DMS79 (cell line): ENCODE results near the gene FAM222B.
"Not testable (repeated sequence)": the region's sequence is repeated elsewhere in the genome, so short reads cannot be mapped to it uniquely, and the experiment has no call there.

ENCODE experiments used
- DNase-seq: peaks from one replicate; lab custom pipeline; 2025; lab: John Stamatoyannopoulos, UW

The FAM222B gene

GRCh38 chr17:28842282-28843012 lies at the start of gene FAM222B:
FAM222B (minus strand) TSS chr17:28842790; CDS start chr17:28766667, 76,123 bp downstream.
- peak; percentile 80 for DNase-seq

DNA sequence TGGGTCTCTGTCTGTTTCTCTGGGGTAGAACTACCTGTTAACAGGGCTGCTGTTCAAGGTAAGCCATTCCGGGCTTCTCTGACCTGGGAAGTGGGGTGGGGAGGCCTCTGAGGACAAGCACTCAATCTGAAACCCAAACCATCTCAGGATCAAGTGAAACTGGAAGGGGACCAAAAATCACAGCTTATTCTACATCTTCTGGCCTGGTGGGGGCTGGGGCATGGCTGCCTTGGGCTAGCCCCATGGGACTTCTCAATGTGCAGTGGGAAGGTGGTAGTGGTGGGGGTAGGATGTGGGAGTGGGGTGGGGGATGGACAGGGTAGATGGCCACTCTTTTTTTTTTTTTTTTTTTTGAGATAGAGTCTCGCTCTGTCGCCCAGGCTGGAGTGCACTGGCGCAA lies 49.4 kb upstream of the FAM222B start:
- no peak for DNase-seq

- DNase-seq = no peak
These were observed 48.6 kb upstream of the FAM222B start for GRCh38 chr17:28891201-28891600.

DNA sequence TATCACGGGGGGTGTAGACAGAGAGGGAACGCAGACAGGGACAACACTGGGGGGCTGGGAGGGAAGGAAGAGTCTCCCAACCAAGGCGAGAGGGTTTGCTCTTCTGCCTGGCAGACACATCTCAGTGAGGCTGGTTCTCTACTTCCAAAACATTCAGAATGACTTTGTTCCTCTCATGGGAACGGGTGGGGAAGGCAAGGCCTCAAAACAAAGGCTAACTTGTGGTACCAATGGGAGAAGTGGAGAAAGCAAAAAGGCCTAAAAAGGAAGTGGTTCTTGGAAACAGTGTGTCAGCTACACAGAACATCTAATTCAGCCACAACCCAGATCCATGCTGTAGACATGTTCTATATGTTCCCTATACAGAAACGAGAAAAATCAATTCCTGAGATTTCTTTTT lies 47.4 kb upstream of the FAM222B start:
- no peak for DNase-seq

DNA sequence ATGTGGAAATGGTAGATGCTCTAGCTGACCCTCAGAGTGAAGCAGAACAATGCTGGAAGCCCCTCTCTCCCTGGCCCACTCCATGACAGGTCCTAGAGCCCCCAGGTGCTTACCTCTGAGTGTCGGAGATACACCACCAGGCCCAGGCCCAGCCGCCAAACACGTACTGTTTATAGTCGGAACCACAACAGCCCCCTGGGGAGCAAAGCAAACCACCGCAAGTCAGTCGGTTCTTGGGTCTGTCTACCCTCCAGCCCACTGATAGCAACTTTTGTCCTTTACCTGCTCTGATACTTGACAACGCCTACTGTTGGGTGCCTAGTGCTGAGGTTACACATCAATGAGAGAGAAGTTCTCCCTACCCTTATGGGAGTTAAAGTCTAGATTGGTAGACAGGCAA lies 46.2 kb upstream of the FAM222B start:
- DNase-seq = no peak

DNA sequence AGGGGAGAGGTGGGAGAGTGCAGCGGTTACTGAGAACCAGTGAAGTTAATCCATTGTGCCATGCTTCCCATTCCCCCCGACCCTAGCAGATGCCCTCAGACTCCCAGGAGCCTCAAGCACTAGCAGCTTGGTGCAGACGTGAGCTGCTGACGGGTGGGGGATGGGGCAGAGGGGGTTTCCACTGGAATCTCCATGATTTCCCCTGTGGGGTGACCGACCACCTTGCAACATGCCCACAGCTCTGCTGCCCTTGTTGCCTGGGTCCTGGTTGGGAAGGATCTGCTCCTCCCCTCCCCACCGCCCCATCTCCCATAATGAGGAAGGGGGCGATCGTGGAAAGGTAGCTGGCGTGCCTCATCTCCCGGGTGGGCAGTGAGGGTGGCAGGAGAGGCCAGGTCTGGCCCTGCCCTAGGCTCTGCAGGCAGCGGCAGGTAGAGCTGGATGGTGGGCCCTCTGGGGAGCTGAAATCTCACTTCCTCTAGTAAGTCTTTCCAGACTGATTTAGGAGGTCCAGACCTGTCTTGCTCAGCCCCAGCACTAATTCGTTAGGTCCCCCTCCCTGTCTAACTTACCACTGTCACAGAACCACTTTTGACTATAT lies 45.4 kb upstream of the FAM222B start:
- no peak for DNase-seq

DNA sequence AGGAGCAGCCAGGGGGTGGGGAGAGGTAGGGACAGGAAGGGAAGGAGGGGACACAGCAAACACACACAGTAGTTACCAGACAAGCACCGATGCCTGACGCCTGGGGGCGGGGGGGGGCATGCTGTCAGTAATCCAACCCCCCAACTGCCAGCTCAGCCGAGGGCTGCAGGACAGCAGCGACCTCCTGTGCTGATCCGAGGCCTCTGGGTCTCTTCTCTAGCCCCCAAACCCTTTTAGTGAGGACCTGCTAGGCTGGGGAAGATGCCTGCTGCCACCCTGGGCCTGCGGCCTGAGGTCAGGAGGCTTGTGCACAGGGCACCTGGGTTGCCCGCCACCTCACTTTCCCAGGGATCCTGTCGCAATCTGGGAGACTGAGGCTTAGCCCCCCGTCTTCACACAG lies 43.4 kb upstream of the FAM222B start:
- no peak for DNase-seq

- no peak for DNase-seq
These were observed 42.8 kb upstream of the FAM222B start for GRCh38 chr17:28885363-28885762.

DNA sequence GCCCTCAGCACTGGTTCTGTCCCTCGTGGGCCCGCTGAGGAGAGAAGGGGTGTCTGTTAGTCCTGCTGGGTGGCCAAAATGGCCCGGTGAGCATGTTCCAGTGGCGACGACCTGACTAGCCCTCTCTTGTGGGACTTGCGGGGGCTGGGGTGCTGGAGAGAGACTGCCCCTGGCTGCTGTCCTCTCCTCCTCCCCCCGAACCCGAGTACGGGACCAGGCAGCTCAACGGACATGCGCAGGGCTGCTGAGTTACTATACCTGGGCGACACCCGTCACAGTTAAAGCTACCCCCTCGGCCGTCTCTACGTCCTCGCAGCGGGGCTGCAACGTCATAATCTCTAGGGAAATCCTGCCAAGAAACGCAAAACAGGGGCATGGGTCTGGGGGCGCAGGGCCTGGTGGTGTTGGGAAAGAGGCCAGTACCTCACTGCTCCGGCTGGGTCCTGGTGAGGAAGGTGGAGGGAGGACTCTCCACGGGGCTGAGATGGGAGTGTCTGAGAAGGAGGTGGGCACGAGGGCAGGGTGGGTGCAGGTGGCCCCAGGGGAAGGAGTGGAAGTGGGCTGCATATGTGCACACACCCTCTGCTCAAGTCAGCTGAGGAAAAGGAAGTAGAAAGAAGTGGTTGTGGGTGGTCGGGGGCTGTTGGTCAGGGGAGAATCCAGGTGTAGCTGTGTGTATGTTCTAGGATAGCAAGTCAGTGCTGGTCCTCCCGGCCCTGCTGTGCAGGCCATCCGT lies 41.5 kb upstream of the FAM222B start:
- no peak for DNase-seq

GRCh38 chr17:28882154-28882895 lies 39.7 kb upstream of the FAM222B start:
- no peak for DNase-seq

- DNase-seq = no peak
These were observed 39.0 kb upstream of the FAM222B start for GRCh38 chr17:28881533-28882056.

- no peak for DNase-seq
These were observed 38.0 kb upstream of the FAM222B start for GRCh38 chr17:28880572-28880945.

GRCh38 chr17:28879886-28880571 lies 37.4 kb upstream of the FAM222B start:
- DNase-seq = no peak

GRCh38 chr17:28878981-28879380 lies 36.4 kb upstream of the FAM222B start:
- DNase-seq = no peak

DNA sequence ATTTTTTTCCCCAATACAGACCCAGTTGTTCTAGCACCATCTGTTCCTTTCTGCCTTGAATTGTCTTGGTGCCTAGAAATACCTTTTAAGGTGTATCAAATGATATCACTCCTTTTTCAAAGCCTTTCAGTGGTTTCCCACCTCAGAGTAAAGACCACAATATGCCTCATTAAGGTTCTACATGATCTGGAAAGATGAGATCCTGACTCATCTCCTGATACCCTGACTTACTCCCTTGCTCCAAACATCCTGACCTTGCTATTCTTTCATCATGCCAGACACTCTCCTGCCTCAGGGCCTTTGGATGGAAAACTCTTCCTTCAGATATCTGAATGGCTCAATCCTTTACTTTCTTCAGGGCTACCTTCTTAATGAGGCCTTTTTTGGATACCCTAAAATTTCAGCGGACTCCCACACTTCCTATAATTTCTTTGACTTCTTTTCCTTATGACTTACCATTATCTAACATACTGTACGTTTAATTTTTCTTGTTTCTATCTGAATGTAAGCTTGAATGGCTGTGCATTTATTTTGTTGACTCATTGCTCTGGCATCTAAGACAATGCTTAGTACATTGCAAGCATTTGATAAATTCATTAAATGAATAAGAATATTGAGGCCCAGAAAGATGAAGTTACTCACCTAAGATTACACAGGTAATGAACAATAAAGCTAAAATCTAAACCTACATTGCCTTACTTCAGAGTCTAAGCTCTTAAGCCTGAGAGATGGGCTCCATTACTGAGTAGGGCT lies 35.7 kb upstream of the FAM222B start:
- no peak for DNase-seq

- DNase-seq = not testable (repeated sequence)
These were observed 34.6 kb upstream of the FAM222B start for GRCh38 chr17:28877150-28877711.

- no peak for DNase-seq
These were observed 33.4 kb upstream of the FAM222B start for GRCh38 chr17:28875848-28876550.

DNA sequence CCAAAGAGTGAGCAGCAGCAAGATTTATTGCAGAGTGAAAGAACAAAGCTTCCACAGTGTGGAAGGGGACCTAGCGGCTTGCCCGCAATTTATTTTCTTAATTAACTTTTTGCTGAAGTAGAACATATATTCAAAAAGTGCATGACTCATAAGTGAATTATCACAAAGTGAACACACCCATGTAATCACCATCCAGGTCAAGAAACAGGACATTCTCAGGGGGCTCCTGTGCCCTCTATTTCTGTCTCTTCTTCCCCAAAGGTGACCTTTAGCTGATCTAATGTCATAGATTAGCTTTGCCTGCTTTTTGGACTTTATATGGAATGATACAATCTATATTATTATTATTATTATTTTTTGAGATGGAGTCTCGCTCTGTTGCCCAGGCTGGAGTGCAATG lies 32.2 kb upstream of the FAM222B start:
- DNase-seq = no peak

- DNase-seq = no peak
These were observed 31.2 kb upstream of the FAM222B start for GRCh38 chr17:28873839-28874238.

DNA sequence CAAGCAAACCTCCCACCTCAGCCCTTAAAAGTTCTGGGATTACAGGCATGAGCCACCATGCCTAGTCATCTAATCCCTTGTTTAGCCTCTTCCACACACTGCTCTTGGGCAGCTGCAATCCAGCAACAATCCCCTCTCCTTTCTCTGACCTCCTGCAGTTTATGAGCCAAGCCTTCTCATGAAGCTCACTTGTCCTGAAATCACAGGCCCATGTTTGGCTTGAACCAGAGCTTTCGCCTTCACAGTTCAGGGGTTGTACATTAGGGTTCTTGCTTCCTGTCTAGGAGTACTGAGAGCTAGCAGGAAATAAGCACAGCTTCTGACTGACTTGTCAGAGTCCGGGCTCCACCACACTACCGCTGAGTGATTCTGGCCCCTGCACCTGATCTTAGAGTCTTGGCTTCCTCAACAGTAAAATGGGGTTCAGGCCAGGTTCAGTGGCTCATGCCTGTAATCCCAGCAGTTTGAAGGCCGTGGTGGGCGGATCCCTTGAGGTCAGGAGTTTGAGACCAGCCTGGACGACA lies 28.5 kb upstream of the FAM222B start:
- no peak for DNase-seq
